Measurements from ENCODE around the gene COMMD8.

Gene COMMD8

DNA sequence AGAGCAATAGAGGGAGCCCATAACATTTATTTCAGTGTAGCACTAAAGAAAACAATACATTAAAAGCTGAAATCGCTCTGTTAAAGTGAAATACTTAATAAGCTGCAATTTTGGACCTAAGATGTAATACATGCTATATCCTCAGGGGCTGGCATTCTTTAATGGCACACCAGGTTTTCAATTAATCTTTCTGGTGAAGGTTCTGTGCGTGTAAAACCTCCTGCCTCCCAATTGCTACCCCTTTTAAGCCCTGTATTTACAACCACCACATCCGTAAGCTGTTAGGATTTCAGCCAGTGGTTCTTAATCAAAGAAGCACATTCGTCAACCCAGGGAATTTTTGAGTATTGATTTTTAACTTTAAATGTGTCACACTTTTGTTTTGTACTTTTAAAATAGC lies 7.6 kb upstream of the COMMD8 start:
- no peak for DNase-seq

DNA sequence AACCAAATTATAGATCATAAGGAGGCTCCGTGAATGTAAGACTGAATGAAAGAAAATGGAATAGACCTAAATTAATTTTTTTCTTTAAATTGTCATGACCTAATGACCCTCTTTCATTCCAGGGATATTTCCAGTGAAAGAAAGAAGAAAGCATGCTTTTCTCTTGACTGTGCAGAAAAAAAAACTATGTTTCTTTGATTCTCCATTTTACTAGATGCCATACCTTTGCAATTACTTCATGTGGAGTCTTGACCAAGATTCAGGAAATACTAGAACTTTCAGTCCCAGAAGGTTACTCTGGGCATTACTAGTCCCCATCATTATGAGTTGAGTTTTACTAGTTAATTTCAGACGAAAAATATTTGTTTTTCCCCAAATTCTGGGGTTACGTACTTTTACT lies 6.4 kb upstream of the COMMD8 start:
- no peak for DNase-seq

DNA sequence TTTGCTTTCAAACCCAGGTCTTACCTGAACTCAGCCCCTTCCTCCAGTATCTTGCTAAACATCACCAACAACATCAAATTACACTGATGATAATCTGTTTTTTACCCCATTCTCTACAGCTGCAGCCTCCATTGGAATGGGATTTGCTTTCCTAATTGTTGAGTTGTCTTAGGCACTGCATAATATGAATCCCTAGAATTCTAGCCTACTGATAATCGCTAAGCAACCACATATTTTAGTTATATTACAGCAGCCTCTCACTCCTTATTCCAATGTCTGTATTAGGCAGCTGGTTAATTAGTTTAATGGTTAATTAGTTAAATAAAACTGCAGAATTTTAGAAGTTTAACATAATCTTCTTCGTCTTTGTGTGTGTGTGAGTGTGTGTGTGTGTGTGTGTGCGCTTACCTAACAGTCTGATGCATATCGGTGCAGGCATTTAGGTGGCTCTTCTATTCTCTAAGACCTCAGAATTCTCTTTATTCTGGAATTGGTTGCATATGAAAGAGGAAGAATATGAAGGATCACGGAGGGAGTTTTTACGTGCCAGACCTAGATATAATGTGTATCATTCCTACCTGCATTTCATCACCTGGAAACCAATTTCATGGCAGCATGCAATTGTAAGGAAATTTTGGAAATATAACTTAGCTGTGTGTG lies 5.3 kb upstream of the COMMD8 start:
- DNase-seq: no peak

DNA sequence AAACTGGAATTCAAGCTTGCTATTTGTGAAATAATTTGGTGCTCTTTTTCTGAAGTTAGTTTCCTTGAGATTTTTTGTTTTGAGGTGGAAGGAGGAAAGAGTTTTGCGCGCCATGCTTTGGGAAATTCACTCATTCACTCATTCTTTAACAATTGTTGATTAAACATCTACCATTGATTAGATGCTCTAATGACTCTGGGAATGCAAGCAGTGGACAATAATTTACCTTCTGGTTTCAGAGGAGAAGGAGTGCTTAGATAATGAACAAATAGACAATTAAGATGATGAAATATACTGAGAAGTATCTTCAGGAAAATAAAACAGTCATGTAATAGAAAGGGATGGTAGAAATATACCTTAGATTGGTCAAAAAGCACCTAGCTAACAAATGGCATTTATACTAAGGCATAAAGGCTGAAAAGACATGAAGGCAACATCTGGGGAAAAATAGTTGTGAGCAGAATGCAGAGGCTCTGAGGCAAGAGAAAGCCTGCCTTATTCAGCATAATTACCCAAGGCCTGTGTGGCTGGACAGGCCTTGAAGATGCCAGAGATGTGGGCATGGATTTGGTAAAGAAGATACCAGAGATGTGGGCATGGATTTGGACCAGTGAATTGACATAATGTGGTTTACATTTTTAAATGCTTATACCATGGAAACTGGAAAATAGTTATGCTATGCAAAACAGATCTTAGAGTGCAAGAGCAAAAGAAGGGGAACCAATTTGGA lies 2.7 kb upstream of the COMMD8 start:
- DNase-seq: no peak

DNA sequence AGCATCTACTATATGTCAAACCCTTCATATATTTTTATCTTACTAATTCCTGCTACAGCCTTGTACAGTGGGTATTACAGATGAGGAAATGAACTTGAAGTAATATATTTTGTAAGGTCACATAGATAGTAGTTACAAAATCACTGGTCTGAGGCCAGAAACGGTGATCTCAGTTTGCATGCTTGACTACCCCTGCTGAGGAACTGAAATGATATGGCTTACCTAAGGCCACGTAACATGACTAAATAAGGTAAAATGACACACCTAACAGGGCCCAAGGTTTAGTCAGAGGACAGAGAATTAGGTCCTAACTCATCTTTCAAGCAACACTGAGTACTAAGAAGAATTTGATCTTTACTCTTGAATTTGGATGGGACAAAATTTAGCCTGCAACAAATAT lies 1.5 kb upstream of the COMMD8 start:
- DNase-seq: no peak

DNA sequence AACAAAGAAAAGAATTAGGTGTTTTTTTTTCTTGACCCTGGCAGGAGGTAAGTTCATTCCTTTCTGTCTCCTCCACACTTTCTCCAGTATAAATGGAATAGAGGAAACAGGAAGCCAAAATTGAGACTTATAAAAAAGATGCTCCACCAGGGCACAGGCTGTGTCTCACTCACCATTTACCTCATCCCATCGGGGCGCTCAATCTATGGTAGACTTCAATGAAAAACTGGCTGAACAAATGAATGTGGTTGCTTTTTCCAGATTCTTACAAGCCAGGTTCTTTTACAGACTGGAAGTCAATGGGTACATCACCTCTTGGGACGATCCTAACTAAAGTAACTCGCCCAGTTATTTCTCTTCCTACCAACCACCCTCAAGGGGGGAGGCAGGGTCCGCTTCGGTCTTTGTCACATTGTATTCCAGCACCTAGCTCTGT lies 685 bp downstream of the COMMD8 start:
- no peak for DNase-seq

DNA sequence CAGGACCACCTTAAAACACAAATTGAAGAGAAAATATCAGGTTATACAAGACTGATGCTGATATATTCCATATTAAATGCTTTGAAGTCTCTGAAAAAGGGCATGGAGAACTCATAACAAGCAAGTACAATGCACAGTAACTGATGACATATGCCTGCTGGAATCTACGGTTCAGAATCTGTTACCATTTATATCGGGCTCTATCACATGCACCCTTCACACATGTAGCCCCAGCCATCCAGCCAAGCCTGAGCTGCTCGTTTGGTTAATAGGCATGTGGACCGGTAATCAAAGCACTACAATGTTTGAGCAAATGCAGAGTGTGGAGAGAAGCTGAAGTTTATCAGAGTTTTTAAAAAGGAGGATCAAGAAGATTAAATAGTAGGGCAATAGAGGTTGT lies 11.8 kb downstream of the COMMD8 start:
- DNase-seq: no peak

DNA sequence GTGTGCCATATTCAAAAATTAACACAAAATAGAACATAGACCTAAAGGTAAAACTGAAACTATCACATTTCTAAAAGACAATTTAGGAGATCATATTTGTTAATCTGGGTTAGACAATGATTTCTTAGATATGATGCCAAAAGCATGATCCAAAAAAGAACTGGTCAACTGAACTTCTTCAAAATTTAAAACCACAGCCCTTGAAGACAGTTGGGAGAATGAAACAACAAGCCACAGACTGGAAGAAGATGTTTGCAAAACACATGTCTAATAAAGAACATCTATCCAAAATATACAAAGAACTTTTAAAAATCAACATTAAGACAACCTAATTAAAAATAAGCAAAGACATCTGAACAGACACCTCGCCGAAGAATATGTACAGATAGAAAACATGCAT lies 19.5 kb downstream of the COMMD8 start:
- DNase-seq: no peak

DNA sequence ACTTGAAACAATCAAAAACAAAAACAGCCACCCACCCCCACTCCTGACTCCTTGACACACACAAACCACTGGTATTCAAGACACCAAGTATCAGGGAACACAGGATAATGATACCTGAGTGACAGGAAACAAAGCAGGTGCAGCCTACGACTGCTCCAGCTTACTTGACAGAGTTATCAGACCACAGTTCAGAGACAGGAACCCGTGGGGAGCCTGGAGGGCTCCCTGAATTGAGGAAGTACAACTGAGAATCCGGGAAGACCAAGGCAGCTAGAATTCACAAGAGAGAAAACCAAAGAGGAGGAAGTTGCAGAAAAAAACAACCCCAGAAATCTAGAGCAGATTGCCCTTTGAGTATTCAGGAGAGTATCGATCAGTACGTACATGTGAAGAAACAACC lies 20.5 kb downstream of the COMMD8 start:
- DNase-seq: no peak

DNA sequence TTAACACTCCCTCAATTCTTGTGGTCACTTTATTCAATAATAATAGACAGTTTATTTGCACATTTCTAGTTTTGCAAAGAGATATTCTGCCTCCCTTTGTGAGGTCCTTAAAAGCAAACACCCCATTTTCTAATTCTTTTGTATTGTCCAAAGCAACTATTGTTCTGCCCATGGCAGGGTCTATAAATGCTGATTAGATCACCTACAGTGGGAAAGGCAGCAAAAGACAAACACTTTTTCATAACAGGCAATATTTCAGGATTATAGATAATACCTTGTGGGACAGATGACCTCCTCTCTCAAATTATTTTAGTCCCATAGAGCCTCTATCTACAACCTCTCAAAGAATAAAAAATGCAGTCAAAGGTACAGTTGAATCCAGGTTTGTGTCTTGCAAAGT lies 28.6 kb downstream of the COMMD8 start:
- no peak for DNase-seq

DNA sequence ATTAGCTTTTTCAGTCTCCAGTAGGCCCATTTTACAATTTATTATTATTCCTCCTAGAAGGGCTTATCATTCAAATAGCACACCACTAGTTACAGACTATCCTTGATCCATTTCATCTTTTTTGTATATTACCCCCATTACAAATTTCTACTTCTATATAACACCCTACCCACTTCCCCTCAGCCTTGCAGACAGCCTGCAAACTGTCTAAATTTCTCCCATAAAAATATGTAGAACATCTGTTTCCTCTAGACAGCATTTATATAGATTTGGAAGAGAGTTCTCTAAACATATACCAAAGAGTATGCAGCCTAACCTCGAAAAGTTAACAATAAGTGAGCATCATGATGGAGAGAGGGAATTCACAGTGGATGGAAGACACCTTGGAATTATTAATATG lies 30.8 kb downstream of the COMMD8 start:
- DNase-seq: no peak

DNA sequence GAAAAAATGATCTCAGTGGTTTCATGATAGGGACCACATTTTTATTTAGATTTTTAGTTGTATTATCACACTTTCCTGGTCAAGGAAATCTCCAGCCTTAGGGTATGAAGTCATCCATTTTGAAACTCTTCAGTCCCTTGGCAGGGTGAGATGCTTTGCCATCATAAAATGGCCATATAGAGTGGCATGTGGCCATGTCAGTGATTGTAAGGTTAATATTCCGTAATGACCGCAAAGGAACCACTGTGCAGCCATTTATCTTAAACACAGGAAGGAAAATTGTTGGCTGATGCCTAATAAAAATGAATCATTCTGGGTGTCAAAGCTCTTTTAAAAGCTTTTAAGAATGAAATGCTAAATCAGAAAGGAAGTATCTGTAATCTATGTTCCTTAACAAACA lies 35.6 kb downstream of the COMMD8 start:
- no peak for DNase-seq

DNA sequence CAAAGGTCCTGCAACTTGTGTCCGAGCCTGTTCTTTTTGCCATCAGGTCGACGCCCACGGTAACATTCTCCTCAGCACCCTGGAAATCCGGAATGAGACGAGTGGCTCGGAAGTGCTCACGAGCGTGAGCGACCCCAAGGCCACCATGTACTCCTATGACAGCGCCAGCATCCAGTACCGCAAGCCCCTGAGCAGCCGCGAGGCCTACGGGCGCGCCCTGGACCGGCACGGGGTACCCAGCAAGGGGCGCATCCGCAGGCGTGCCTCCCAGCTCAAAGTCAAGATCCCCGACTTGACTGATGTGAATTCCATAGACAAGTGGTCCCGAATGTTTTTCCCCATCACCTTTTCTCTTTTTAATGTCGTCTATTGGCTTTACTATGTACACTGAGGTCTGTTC lies 37.9 kb downstream of the COMMD8 start:
- DNase-seq: no peak

DNA sequence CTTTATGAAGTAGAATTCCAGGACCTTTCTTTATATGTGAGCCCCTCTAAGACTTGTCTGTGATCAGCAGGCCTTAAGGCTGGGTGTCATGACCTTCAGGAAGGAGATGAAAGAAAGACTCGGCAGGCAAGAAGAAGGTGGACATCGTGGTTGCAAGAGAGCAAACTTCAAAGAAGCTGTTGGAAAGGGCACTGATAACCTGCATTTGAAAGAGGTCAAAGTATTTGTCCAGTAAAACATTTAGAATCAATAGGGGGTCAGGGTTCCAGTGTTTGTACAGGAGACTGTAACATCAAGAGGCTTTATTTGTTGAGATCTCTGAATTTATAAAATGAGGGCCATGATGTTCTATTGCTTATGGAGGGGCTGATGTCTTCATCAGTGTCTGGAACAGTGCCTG lies 44.2 kb downstream of the COMMD8 start:
- DNase-seq: no peak

DNA sequence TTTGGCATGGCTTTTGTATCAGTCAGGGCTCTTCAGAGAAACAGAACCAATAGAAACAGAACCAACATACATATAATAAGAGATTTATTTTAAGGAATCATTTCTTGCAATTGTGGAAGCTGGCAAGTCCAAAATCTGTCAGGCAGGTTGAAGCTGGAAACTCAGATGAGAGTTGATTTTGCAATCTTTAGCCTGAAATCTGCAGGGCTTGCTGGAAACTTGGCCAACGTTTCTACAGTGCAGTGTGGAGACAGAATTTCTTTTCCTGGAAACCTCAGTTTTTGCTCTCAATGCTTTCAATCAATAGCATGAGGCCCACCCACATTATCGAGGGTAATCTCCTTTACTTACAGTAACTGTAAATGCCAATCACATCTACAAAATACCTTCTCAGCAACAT lies 45.4 kb downstream of the COMMD8 start:
- DNase-seq: no peak

DNA sequence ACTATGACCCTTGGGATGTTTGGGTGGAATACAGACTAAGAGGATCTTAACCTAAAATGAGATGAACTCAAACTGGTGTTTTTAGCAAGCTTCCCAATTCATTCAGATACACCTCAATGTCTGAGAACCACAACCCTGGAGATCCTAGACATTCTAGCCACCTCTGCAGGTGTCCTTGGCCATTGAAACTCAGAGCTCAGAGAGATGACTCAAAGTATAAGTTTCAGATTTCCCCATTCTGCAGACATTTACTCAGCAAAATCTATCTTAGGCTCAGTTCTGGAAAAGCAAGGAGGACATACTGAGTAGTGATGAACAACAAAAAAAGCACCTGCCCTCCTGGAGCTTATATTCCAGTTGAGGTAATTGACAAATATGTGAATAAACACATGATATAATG lies 47.8 kb downstream of the COMMD8 start:
- no peak for DNase-seq

DNA sequence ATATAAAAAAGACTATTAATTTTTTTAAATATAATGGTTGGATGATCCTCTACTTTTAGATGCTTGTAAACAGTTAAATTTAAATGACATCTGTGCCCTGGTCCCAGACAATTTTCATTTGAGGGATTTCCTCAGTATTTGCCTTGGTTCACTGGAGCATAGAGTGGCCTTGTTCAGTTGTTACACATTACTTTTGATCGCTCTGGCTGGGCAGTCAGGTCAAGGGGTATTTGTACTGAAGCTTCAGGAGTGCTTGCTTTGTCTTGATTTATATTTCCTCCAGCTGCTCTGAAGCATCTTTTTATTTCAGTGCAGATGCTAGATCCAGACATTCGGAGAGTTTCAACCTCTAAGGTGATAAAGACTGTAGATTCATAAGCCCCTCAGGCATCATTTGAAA lies 50.0 kb downstream of the COMMD8 start:
- DNase-seq: no peak

DNA sequence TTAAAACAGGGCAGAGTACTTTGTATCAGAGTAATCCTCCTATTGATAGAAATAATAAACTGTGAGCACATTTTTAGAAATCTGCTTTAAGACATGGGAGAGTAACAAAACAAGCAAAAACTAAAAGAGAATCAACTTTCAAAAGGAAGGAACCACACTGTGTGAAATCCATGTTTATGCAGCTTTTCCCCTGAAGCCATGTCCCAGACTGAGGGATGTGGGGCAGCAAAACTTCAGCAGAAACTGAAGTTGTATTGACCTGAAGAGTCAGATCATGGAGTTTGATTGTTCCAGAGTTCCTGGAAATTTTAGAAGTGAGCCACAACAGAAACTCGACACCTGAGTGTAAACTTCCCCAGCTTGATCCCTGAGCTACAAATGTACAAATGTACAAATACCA lies 53.2 kb downstream of the COMMD8 start:
- DNase-seq: no peak

DNA sequence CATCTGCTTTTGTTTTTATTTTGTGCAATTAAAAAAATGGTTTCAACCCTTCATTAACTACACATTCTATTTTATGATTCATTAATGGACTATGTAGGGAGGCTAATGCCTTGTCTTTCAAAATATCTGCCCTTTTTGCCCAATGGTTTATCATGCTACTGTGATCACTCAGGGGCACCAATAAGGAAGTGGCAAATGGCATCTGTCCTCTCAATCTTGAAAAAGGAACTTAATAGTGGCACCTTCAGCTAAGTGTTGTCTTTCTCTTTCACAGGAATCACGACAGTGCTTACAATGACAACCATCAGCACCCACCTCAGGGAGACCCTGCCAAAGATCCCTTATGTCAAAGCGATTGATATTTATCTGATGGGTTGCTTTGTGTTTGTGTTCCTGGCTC lies 57.1 kb downstream of the COMMD8 start:
- DNase-seq: no peak

Measured in CD4-positive, alpha-beta T cell treated with Interleukin-17A for 4 hours (primary cell).